ENCODE data around the gene TATDN2.
A peak's percentile ranks its signal among the peaks of the same experiment; 100 is the strongest.

TATDN2 gene

GRCh38 chr3:10305331-10305902, 57.2 kb downstream of the TATDN2 start:
- Histone ChIP-seq H3K9me3 (no peaks in the 10 kb centered on the region), H3K27ac (no peak overlapping the region), H3K36me3 (peaks cover 84% of the 10 kb centered on the region), H3K4me1 (ENCODE audit: control insufficient read depth in 1 of 2, insufficient read depth in 1 of 2, low read depth in 1 of 2, low read length in 1 of 2) (no peaks in the 10 kb centered on the region), H3K27me3 (no peaks in the 10 kb centered on the region), H3K4me3 (ENCODE audit: low read depth in 1 of 2, low read length in 1 of 2) (no peak overlapping the region)
- no peak for TF ChIP-seq CTCF (IDR thresholded peaks at IDR 0.05)

- no peak overlapping the region for H3K27ac ChIP-seq
- H3K36me3 ChIP-seq: peaks cover 84% of the 10 kb centered on the region
Measured at GRCh38 chr3:10306156-10306555, 57.9 kb downstream of the TATDN2 start.

GRCh38 chr3:10308678-10309077, 60.4 kb downstream of the TATDN2 start:
- no peak overlapping the region for H3K4me3 ChIP-seq (ENCODE audit: low read depth in 1 of 2, low read length in 1 of 2)
- peaks cover 79% of the 10 kb centered on the region for H3K36me3 ChIP-seq
- peaks cover 0 to 9% of the 10 kb centered on the region in 2 experiments for H3K4me1 ChIP-seq (ENCODE audit: control insufficient read depth in 1 of 2, insufficient read depth in 1 of 2, low read depth in 1 of 2, low read length in 1 of 2)
- no peaks in the 10 kb centered on the region for H3K27me3 ChIP-seq
- H3K27ac ChIP-seq: no peak overlapping the region
- no peaks in the 10 kb centered on the region for H3K9me3 ChIP-seq
- no peak for TF ChIP-seq CTCF (IDR thresholded peaks at IDR 0.05)

More at GRCh38 chr3:10306156-10306555, 57.9 kb downstream of the TATDN2 start:
- H3K9me3 ChIP-seq: no peaks in the 10 kb centered on the region
- H3K27me3 ChIP-seq: no peaks in the 10 kb centered on the region
- TF ChIP-seq CTCF (IDR thresholded peaks at IDR 0.05): no peak
- no peak overlapping the region for H3K4me3 ChIP-seq (ENCODE audit: low read depth in 1 of 2, low read length in 1 of 2)
- no peaks in the 10 kb centered on the region for H3K4me1 ChIP-seq (ENCODE audit: control insufficient read depth in 1 of 2, insufficient read depth in 1 of 2, low read depth in 1 of 2, low read length in 1 of 2)

GRCh38 chr3:10309736-10310135, 61.5 kb downstream of the TATDN2 start:
- H3K9me3 ChIP-seq: no peaks in the 10 kb centered on the region
- H3K36me3 ChIP-seq: peaks cover 76% of the 10 kb centered on the region
- no peak overlapping the region for H3K4me3 ChIP-seq (ENCODE audit: low read depth in 1 of 2, low read length in 1 of 2)
- H3K27me3 ChIP-seq: no peaks in the 10 kb centered on the region
- H3K4me1 ChIP-seq (ENCODE audit: control insufficient read depth in 1 of 2, insufficient read depth in 1 of 2, low read depth in 1 of 2, low read length in 1 of 2): peaks cover 0 to 9% of the 10 kb centered on the region in 2 experiments
- no peak for TF ChIP-seq CTCF (IDR thresholded peaks at IDR 0.05)
- no peak overlapping the region for H3K27ac ChIP-seq

- no peaks in the 10 kb centered on the region for H3K9me3 ChIP-seq
- TF ChIP-seq CTCF (IDR thresholded peaks at IDR 0.05): no peak
- no peak overlapping the region for H3K4me3 ChIP-seq (ENCODE audit: low read depth in 1 of 2, low read length in 1 of 2)
- peak overlapping the region; percentile 32 for H3K27ac ChIP-seq
- peaks cover 0 to 9% of the 10 kb centered on the region in 2 experiments for H3K4me1 ChIP-seq (ENCODE audit: control insufficient read depth in 1 of 2, insufficient read depth in 1 of 2, low read depth in 1 of 2, low read length in 1 of 2)
- no peaks in the 10 kb centered on the region for H3K27me3 ChIP-seq
- peaks cover 76% of the 10 kb centered on the region for H3K36me3 ChIP-seq
Measured at GRCh38 chr3:10310578-10310977, 62.3 kb downstream of the TATDN2 start.

All from neutrophil (primary cell).